IPS-20b (cell line): ENCODE data around the gene CNNM3.
"Not testable (repeated sequence)": the region's sequence is repeated elsewhere in the genome, so short reads cannot be mapped to it uniquely, and the experiment has no call there.

Experiments used
- H3K27ac ChIP-seq: one replicate; pipeline ENCODE4 v1.5.1; 2013; ENCODE audit warnings: low read length
- H3K27me3 ChIP-seq: 2 replicates; pipeline ENCODE4 v1.6.1; 2013; ENCODE audit warnings: mild to moderate bottlenecking, low read length, inconsistent platforms; ENCODE audit not compliant: insufficient read depth
- H3K36me3 ChIP-seq: 2 replicates; pipeline ENCODE4 v1.6.1; 2013; ENCODE audit warnings: low read depth, mild to moderate bottlenecking, inconsistent platforms, low read length, moderate library complexity; ENCODE audit not compliant: insufficient read depth
- H3K4me1 ChIP-seq: 2 replicates; pipeline ENCODE4 v1.6.1; 2013; ENCODE audit warnings: mild to moderate bottlenecking, control low read depth, inconsistent platforms, low read length, moderate library complexity; ENCODE audit not compliant: insufficient read depth
- H3K4me3 ChIP-seq: 2 replicates; pipeline ENCODE4 v1.5.1; 2013; ENCODE audit warnings: mild to moderate bottlenecking, low read length, inconsistent platforms
- H3K9ac ChIP-seq: 2 replicates; pipeline ENCODE4 v1.6.1; 2013; ENCODE audit warnings: low read depth, mild to moderate bottlenecking, inconsistent platforms, low read length, moderate library complexity
- H3K9me3 ChIP-seq: 2 replicates; pipeline ENCODE4 v1.6.1; 2013; ENCODE audit warnings: mild to moderate bottlenecking, low read depth, low read length, inconsistent platforms; ENCODE audit not compliant: insufficient read depth

Gene CNNM3

GRCh38 chr2:96801005-96801785, 14.9 kb upstream of the CNNM3 start:
- Histone ChIP-seq H3K27ac (no peak overlapping the region), H3K9me3 (no peaks in the 10 kb centered on the region), H3K4me3 (no peak overlapping the region), H3K36me3 (peaks cover 10% of the 10 kb centered on the region; the same call in 1 of the 2 replicates), H3K4me1 (no peaks in the 10 kb centered on the region), H3K27me3 (no peaks in the 10 kb centered on the region), H3K9ac (no peak overlapping the region)

- Histone ChIP-seq H3K27me3 (no peaks in the 10 kb centered on the region), H3K27ac (no peak overlapping the region), H3K36me3 (peaks cover 10% of the 10 kb centered on the region; the same call in 1 of the 2 replicates), H3K9me3 (no peaks in the 10 kb centered on the region), H3K9ac (no peak overlapping the region), H3K4me1 (no peaks in the 10 kb centered on the region), H3K4me3 (no peak overlapping the region)
Measured at GRCh38 chr2:96801786-96802595, 14.1 kb upstream of the CNNM3 start.

- no peak overlapping the region for H3K27ac ChIP-seq
- no peak overlapping the region for H3K9ac ChIP-seq
- H3K27me3 ChIP-seq, result no peaks in the 10 kb centered on the region
- H3K9me3 ChIP-seq, result no peaks in the 10 kb centered on the region
- no peak overlapping the region for H3K4me3 ChIP-seq
- no peaks in the 10 kb centered on the region for H3K4me1 ChIP-seq
- H3K36me3 ChIP-seq, result peaks cover 10% of the 10 kb centered on the region; the same call in 1 of the 2 replicates
Measured at GRCh38 chr2:96802721-96803120, 13.3 kb upstream of the CNNM3 start.

- H3K36me3 ChIP-seq, result peaks cover 10% of the 10 kb centered on the region; the same call in 1 of the 2 replicates
- H3K9me3 ChIP-seq, result no peaks in the 10 kb centered on the region
- H3K27me3 ChIP-seq, result no peaks in the 10 kb centered on the region
- H3K4me1 ChIP-seq, result no peaks in the 10 kb centered on the region
- no peak overlapping the region for H3K9ac ChIP-seq
- H3K4me3 ChIP-seq, result no peak overlapping the region
- H3K27ac ChIP-seq, result no peak overlapping the region
Measured at GRCh38 chr2:96804986-96805385, 11.1 kb upstream of the CNNM3 start.

- H3K4me1 ChIP-seq, H3K27ac ChIP-seq, H3K36me3 ChIP-seq, H3K4me3 ChIP-seq, H3K9me3 ChIP-seq, H3K27me3 ChIP-seq, H3K9ac ChIP-seq: not testable (repeated sequence)
Measured at GRCh38 chr2:96805946-96806345, 10.1 kb upstream of the CNNM3 start.

GRCh38 chr2:96806468-96807126, 9.5 kb upstream of the CNNM3 start:
- H3K27me3 ChIP-seq, result no peaks in the 10 kb centered on the region
- H3K9me3 ChIP-seq, result no peaks in the 10 kb centered on the region
- H3K4me1 ChIP-seq, result no peaks in the 10 kb centered on the region
- H3K27ac ChIP-seq, result no peak overlapping the region
- H3K4me3 ChIP-seq, result no peak overlapping the region
- H3K36me3 ChIP-seq, result peaks cover 5% of the 10 kb centered on the region; the same call in 1 of the 2 replicates
- no peak overlapping the region for H3K9ac ChIP-seq

GRCh38 chr2:96807127-96807471, 9.0 kb upstream of the CNNM3 start:
- no peak overlapping the region for H3K9ac ChIP-seq
- no peaks in the 10 kb centered on the region for H3K27me3 ChIP-seq
- H3K4me1 ChIP-seq, result no peaks in the 10 kb centered on the region
- H3K9me3 ChIP-seq, result no peaks in the 10 kb centered on the region
- no peak overlapping the region for H3K27ac ChIP-seq
- H3K4me3 ChIP-seq, result no peak overlapping the region
- H3K36me3 ChIP-seq, result 0 out of 2 replicates have a peak, but pooled peaks cover under 1% of the 10 kb centered on the region

GRCh38 chr2:96808176-96808837, 7.8 kb upstream of the CNNM3 start:
- Histone ChIP-seq H3K9me3 (no peaks in the 10 kb centered on the region), H3K4me1 (no peaks in the 10 kb centered on the region), H3K9ac (no peak overlapping the region), H3K36me3 (no peaks in the 10 kb centered on the region), H3K27ac (no peak overlapping the region), H3K4me3 (no peak overlapping the region), H3K27me3 (no peaks in the 10 kb centered on the region)

- H3K4me1 ChIP-seq, result no peaks in the 10 kb centered on the region
- no peaks in the 10 kb centered on the region for H3K9me3 ChIP-seq
- no peaks in the 10 kb centered on the region for H3K36me3 ChIP-seq
- no peak overlapping the region for H3K9ac ChIP-seq
- no peak overlapping the region for H3K4me3 ChIP-seq
- no peaks in the 10 kb centered on the region for H3K27me3 ChIP-seq
- H3K27ac ChIP-seq, result no peak overlapping the region
Measured at GRCh38 chr2:96809216-96809882, 6.7 kb upstream of the CNNM3 start.

GRCh38 chr2:96809951-96810782, 5.9 kb upstream of the CNNM3 start:
- Histone ChIP-seq H3K9ac (no peak overlapping the region), H3K36me3 (no peaks in the 10 kb centered on the region), H3K4me1 (0 out of 2 replicates have a peak, but pooled peaks cover 2% of the 10 kb centered on the region), H3K27ac (no peak overlapping the region), H3K27me3 (no peaks in the 10 kb centered on the region), H3K4me3 (no peak overlapping the region), H3K9me3 (no peaks in the 10 kb centered on the region)
